H9 (cell line): Measurements from ENCODE around the gene GFRA1. TPM values are rescaled to one million over a fixed set of nuclear protein-coding genes. Genes with fewer than 3 reads are reported as not detected.

Experiments
- DNase-seq: peaks from one replicate; pipeline ENCODE4 v3.0.0-alpha.2; 2017
- H2AFZ ChIP-seq: one replicate; pipeline ENCODE4 v1.6.1; 2013; ENCODE audit warnings: mild to moderate bottlenecking, low read length, control low read depth, moderate library complexity
- H2AK5ac ChIP-seq: 2 replicates; pipeline ENCODE4 v1.6.1; 2013; ENCODE audit warnings: low read length, control low read depth, mixed read lengths; ENCODE audit not compliant: insufficient read length
- H2BK120ac ChIP-seq: one replicate; pipeline ENCODE4 v1.6.1; 2013; ENCODE audit warnings: low read depth, mild to moderate bottlenecking, low read length, control low read depth, inconsistent platforms; ENCODE audit not compliant: poor library complexity, severe bottlenecking
- H2BK12ac ChIP-seq: 2 replicates; pipeline ENCODE4 v1.6.1; 2013; ENCODE audit warnings: low read length, control low read depth, mixed read lengths, low read depth; ENCODE audit not compliant: insufficient read length
- H2BK15ac ChIP-seq: 2 replicates; pipeline ENCODE4 v1.6.1; 2013; ENCODE audit warnings: low read depth, low read length, control low read depth
- H2BK20ac ChIP-seq: one replicate; pipeline ENCODE4 v1.6.1; 2013; ENCODE audit warnings: low read depth, mild to moderate bottlenecking, low read length, control low read depth, inconsistent platforms; ENCODE audit not compliant: poor library complexity, severe bottlenecking
- H2BK5ac ChIP-seq: 2 replicates; pipeline ENCODE4 v1.6.1; 2013; ENCODE audit warnings: low read length, control low read depth, mixed read lengths; ENCODE audit not compliant: insufficient read length
- H3K14ac ChIP-seq: 2 replicates; pipeline ENCODE4 v1.6.1; 2013; ENCODE audit warnings: low read length, control low read depth; ENCODE audit not compliant: insufficient read depth
- H3K18ac ChIP-seq: 2 replicates; pipeline ENCODE4 v1.6.1; 2013; ENCODE audit warnings: low read depth, mild to moderate bottlenecking, mixed read lengths, low read length, control low read depth; ENCODE audit not compliant: insufficient read length
- H3K23ac ChIP-seq: 2 replicates; pipeline ENCODE4 v1.6.1; 2013; ENCODE audit warnings: low read length, control low read depth, mixed read lengths, low read depth; ENCODE audit not compliant: insufficient read length
- H3K23me2 ChIP-seq: 2 replicates; pipeline ENCODE4 v1.6.1; 2013; ENCODE audit warnings: low read depth, mild to moderate bottlenecking, mixed read lengths, low read length, control low read depth; ENCODE audit not compliant: insufficient read length, poor library complexity, severe bottlenecking
- H3K27ac ChIP-seq: 2 replicates; pipeline ENCODE4 v1.5.1; 2013; ENCODE audit warnings: low read length, control low read depth, mixed read lengths, low read depth; ENCODE audit not compliant: insufficient read length
- H3K27me3 ChIP-seq: 2 replicates; pipeline ENCODE4 v1.6.1; 2013; ENCODE audit warnings: low read length, control low read depth, inconsistent platforms; ENCODE audit not compliant: insufficient read depth
- H3K4ac ChIP-seq: 2 replicates; pipeline ENCODE4 v1.6.1; 2013; ENCODE audit warnings: low read depth, mild to moderate bottlenecking, control low read depth, inconsistent platforms, low read length, moderate library complexity
- H3K4me1 ChIP-seq: 2 replicates; pipeline ENCODE4 v1.6.1; 2013; ENCODE audit warnings: low read length, control low read depth, inconsistent platforms; ENCODE audit not compliant: insufficient read depth
- H3K4me2 ChIP-seq: 2 replicates; pipeline ENCODE4 v1.6.1; 2013; ENCODE audit warnings: low read length, control low read depth, mixed read lengths; ENCODE audit not compliant: insufficient read length, insufficient read depth
- H3K56ac ChIP-seq: 2 replicates; pipeline ENCODE4 v1.6.1; 2013; ENCODE audit warnings: low read depth, mild to moderate bottlenecking, mixed read lengths, low read length, control low read depth; ENCODE audit not compliant: insufficient read length
- H3K79me1 ChIP-seq: 2 replicates; pipeline ENCODE4 v1.6.1; 2013; ENCODE audit warnings: low read depth, mild to moderate bottlenecking, moderate library complexity, low read length, control low read depth, inconsistent platforms; ENCODE audit not compliant: insufficient read depth, poor library complexity, severe bottlenecking
- H3K79me2 ChIP-seq: 2 replicates; pipeline ENCODE4 v1.6.1; 2013; ENCODE audit warnings: low read length, control low read depth, inconsistent platforms; ENCODE audit not compliant: insufficient read depth
- H3K9ac ChIP-seq: 2 replicates; pipeline ENCODE4 v1.6.1; 2013; ENCODE audit warnings: low read length, control low read depth, mixed read lengths; ENCODE audit not compliant: insufficient read length; ENCODE audit errors: extremely low read depth
- H3K9me3 ChIP-seq: one replicate; pipeline ENCODE4 v1.6.1; 2013; ENCODE audit warnings: low read depth, low read length, inconsistent platforms; ENCODE audit not compliant: control insufficient read depth
- H3T11ph ChIP-seq: one replicate; pipeline ENCODE4 v1.6.1; 2013; ENCODE audit warnings: mild to moderate bottlenecking, low read length, control low read depth, inconsistent platforms
- H4K20me1 ChIP-seq: one replicate; pipeline ENCODE4 v1.6.1; 2013; ENCODE audit not compliant: control insufficient read depth, insufficient read length, insufficient read depth
- H4K5ac ChIP-seq: 2 replicates; pipeline ENCODE4 v1.6.1; 2013; ENCODE audit warnings: low read depth, mild to moderate bottlenecking, mixed read lengths, low read length, control low read depth; ENCODE audit not compliant: insufficient read length
- H4K8ac ChIP-seq: replicated peaks from 2 replicates; pipeline ENCODE4 v1.6.1; 2013; ENCODE audit warnings: low read length, control low read depth, mixed read lengths, low read depth; ENCODE audit not compliant: insufficient read length
- H4K91ac ChIP-seq: 2 replicates; pipeline ENCODE4 v1.6.1; 2013; ENCODE audit warnings: low read depth, mild to moderate bottlenecking, moderate library complexity, mixed read lengths, low read length, control low read depth; ENCODE audit not compliant: insufficient read length
- H3K27ac Mint-ChIP-seq, 3 experiments: 2 replicates in 2 of 3; 3 replicates in 1 of 3; pipeline ENCODE4 v1.8.0; 2020 to 2021; ENCODE audit warnings: mixed read lengths in 3 of 3, mild to moderate bottlenecking in 1 of 3, moderate library complexity in 1 of 3
- H3K27me3 Mint-ChIP-seq: 2 replicates; pipeline ENCODE4 v1.8.0; 2021; ENCODE audit warnings: low read depth, mild to moderate bottlenecking, moderate library complexity, mixed read lengths
- H3K36me3 Mint-ChIP-seq, 3 experiments: 2 replicates in 2 of 3; 3 replicates in 1 of 3; pipeline ENCODE4 v1.8.0; 2020 to 2021; ENCODE audit warnings: low read depth in 3 of 3, mixed read lengths in 3 of 3; ENCODE audit not compliant: insufficient read depth in 1 of 3
- H3K4me1 Mint-ChIP-seq, 2 experiments: 2 replicates each; pipeline ENCODE4 v1.8.0; 2020; ENCODE audit warnings: mixed read lengths in 2 of 2
- H3K4me3 Mint-ChIP-seq, 2 experiments: 2 replicates in 1 of 2; 3 replicates in 1 of 2; pipeline ENCODE4 v1.8.0; 2020 to 2021; ENCODE audit warnings: mild to moderate bottlenecking in 2 of 2, mixed read lengths in 2 of 2, moderate library complexity in 1 of 2
- H3K9me3 Mint-ChIP-seq, 2 experiments: 2 replicates in 1 of 2; 3 replicates in 1 of 2; pipeline ENCODE4 v1.8.0; 2020; ENCODE audit warnings: mild to moderate bottlenecking in 2 of 2, mixed read lengths in 2 of 2, moderate library complexity in 1 of 2
- CTCF ChIP-seq: fragments of 200-600 bp; sonication (generic); conservative IDR thresholded peaks from 3 replicates; pipeline ENCODE4 v1.8.0; 2021; ENCODE audit warnings: antibody characterized with exemption, mild to moderate bottlenecking
- WGBS: extraction: QIAGEN DNeasy Blood & Tissue Kit; methylation state at CpG from one replicate; pipeline ENCODE4 v1.1.7; 2013; ENCODE audit warnings: missing lambda C conversion rate, low lambda C conversion rate, mixed read lengths; ENCODE audit not compliant: insufficient read length; ENCODE audit errors: extremely low coverage; 5-methylcytosine and 5-hydroxymethylcytosine counted together
- total RNA-seq: library from RNA; stranded (reverse); gene quantifications from 2 replicates; pipeline ENCODE4 v1.2.1, GENCODE V29; 2021

GFRA1 gene
- total RNA-seq, 1 experiment from 2014 or later, result 0.24 TPM

- Histone ChIP-seq H3K14ac (no peak overlapping the region), H4K5ac (no peak overlapping the region), H3K4me2 (no peak overlapping the region), H2BK120ac (no peak overlapping the region), H2AK5ac (no peak overlapping the region), H2BK15ac (no peak overlapping the region), H3K9me3 (no peaks in the 10 kb centered on the region), H2BK12ac (no peak overlapping the region), H4K91ac (no peak overlapping the region), H3K18ac (no peak overlapping the region), H3K23ac (no peak overlapping the region), H4K8ac (no peak overlapping the region), H3K4me1 (no peaks in the 10 kb centered on the region), H3K27me3 (no peaks in the 10 kb centered on the region), H2BK20ac (no peak overlapping the region), H4K20me1 (no peaks in the 10 kb centered on the region), H3K79me2 (no peaks in the 10 kb centered on the region), H3K4ac (no peak overlapping the region), H2BK5ac (no peak overlapping the region), H3K23me2 (no peaks in the 10 kb centered on the region), H3K56ac (no peak overlapping the region), H3K79me1 (no peaks in the 10 kb centered on the region), H3K9ac (no peak overlapping the region), H2AFZ (no peak overlapping the region), H3T11ph (no peak overlapping the region), H3K27ac (no peak overlapping the region)
- no peak overlapping the region for H3K27ac Mint-ChIP-seq
- TF ChIP-seq CTCF, result no peak
- peaks cover 2 to 6% of the 10 kb centered on the region in 2 experiments; a peak in 2 of 5 replicates for H3K9me3 Mint-ChIP-seq
- H3K27me3 Mint-ChIP-seq, result no peaks in the 10 kb centered on the region
- WGBS, result no CpG with 5 or more reads among the region's 6 CpGs
- no peak overlapping the region for H3K4me3 Mint-ChIP-seq
- H3K4me1 Mint-ChIP-seq, result no peaks in the 10 kb centered on the region
- no peak for DNase-seq
- no peaks in the 10 kb centered on the region; a peak in 2 of 7 replicates for H3K36me3 Mint-ChIP-seq
Measured at GRCh38 chr10:116039612-116040011, 233.4 kb downstream of the GFRA1 start.
